HCT116 (cell line): ENCODE measurements around the gene ARHGAP23. TPM values are rescaled to one million over a fixed set of nuclear protein-coding genes. Genes with fewer than 3 reads are reported as not detected.
A peak's percentile ranks its signal among the peaks of the same experiment; 100 is the strongest.

Experiments used
- ATAC-seq: fragments of 200-7000 bp; cut with Tn5 transposase; 2 replicates; pipeline ENCODE4 v1.9.1; 2020; ENCODE audit warnings: mild to moderate bottlenecking, moderate library complexity
- BruUV-seq: library from RNA; stranded (reverse); fragments of 400-500 nt; replicated peaks from 2 replicates; lab custom pipeline; 2021; lab: Mats Ljungman, UMichigan
- CTCF ChIA-PET: fragments of 300-600 bp; sonication (Branson Sonifier 250); formaldehyde crosslinking; loops from one replicate; lab custom pipeline; 2021; ENCODE audit warnings: antibody characterized with exemption; lab: Charles Lee
- POLR2A ChIA-PET: fragments of 300-600, 350-600 bp; sonication (Branson Sonifier 250); formaldehyde crosslinking; loops from one replicate; lab custom pipeline; 2021; ENCODE audit warnings: antibody characterized with exemption; lab: Charles Lee
- RAD21 ChIA-PET, 2 experiments: fragments of 300-600 bp; sonication (Branson Sonifier 250); formaldehyde crosslinking; loops; one replicate each; lab custom pipeline; 2023; ENCODE audit warnings: low total read pairs in 2 of 2; ENCODE audit not compliant: uncharacterized antibody in 2 of 2, unreplicated experiment in 2 of 2, low non-redundant PET in 1 of 2; lab: Charles Lee
- DNase-seq: peaks from one replicate; pipeline ENCODE4 v3.0.0-alpha.2; 2010; ENCODE audit warnings: low read depth, low spot score
- H2AFZ ChIP-seq: fragments of 200-600 bp; shearing (Covaris generic), sonication (generic); 2 replicates; pipeline ENCODE4 v1.6.1; 2017; ENCODE audit warnings: low read depth, mixed run types, mixed read lengths, antibody characterized with exemption, low read length; ENCODE audit not compliant: poor library complexity, severe bottlenecking
- H3K27ac ChIP-seq: 2 replicates; pipeline ENCODE4 v1.5.1; 2012; ENCODE audit warnings: low read depth, low read length
- H3K27me3 ChIP-seq: fragments of 200-600 bp; sonication (generic); 2 replicates; pipeline ENCODE4 v1.6.1; 2016; ENCODE audit warnings: mixed run types, low read length, mixed read lengths; ENCODE audit not compliant: insufficient read depth
- H3K36me3 ChIP-seq, 2 experiments: fragments of 200-500 bp in 1 of 2; fragments of 200-600 bp in 1 of 2; sonication (Bioruptor generic) in 1 of 2; sonication (generic) in 1 of 2; 2 replicates each; pipeline versions ENCODE4 v1.5.1 to v1.6.1; 2014 to 2016; ENCODE audit warnings: low read length in 2 of 2, inconsistent platforms in 1 of 2, mixed read lengths in 1 of 2, mixed run types in 1 of 2; ENCODE audit not compliant: insufficient read depth in 2 of 2, control insufficient read depth in 1 of 2
- H3K4me1 ChIP-seq, 2 experiments: fragments of 200-600 bp in 1 of 2; sonication (generic) in 1 of 2; 2 replicates each; pipeline versions ENCODE4 v1.5.1 to v1.6.1; 2012 to 2017; ENCODE audit warnings: low read length in 2 of 2, inconsistent platforms in 1 of 2, mild to moderate bottlenecking in 1 of 2, mixed read lengths in 1 of 2, mixed run types in 1 of 2, moderate library complexity in 1 of 2; ENCODE audit not compliant: insufficient read depth in 2 of 2, control insufficient read depth in 1 of 2
- H3K4me2 ChIP-seq: fragments of 200-600 bp; sonication (generic); 2 replicates; pipeline ENCODE4 v1.6.1; 2017; ENCODE audit warnings: mixed run types, low read length, mixed read lengths
- H3K4me3 ChIP-seq, 2 experiments: fragments of 200-600 bp in 1 of 2; sonication (generic) in 1 of 2; replicated peaks in 1 of 2; 2 replicates each; pipeline ENCODE4 v1.5.1; 2011 to 2016; ENCODE audit warnings: low read length in 2 of 2, control low read depth in 1 of 2, low read depth in 1 of 2, mild to moderate bottlenecking in 1 of 2, mixed read lengths in 1 of 2, mixed run types in 1 of 2
- H3K79me2 ChIP-seq: fragments of 200-600 bp; sonication (generic); 2 replicates; pipeline ENCODE4 v1.6.1; 2017; ENCODE audit warnings: mild to moderate bottlenecking, mixed run types, low read length, moderate library complexity, mixed read lengths; ENCODE audit not compliant: insufficient read depth
- H3K9ac ChIP-seq: fragments of 200-600 bp; sonication (generic); 2 replicates; pipeline ENCODE4 v1.6.1; 2016; ENCODE audit warnings: low read length, mixed read lengths
- H3K9me2 ChIP-seq: fragments of 200-600 bp; sonication (generic), shearing (Covaris generic); 2 replicates; pipeline ENCODE4 v1.6.1; 2017; ENCODE audit warnings: mixed run types, mild to moderate bottlenecking, moderate library complexity; ENCODE audit not compliant: insufficient read depth
- H3K9me3 ChIP-seq, 2 experiments: fragments of 200-500 bp in 1 of 2; fragments of 200-600 bp in 1 of 2; sonication (Bioruptor generic) in 1 of 2; sonication (generic) in 1 of 2; 2 replicates each; pipeline ENCODE4 v1.6.1; 2014 to 2017; ENCODE audit warnings: low read length in 2 of 2, mixed read lengths in 2 of 2, inconsistent platforms in 1 of 2, low read depth in 1 of 2, mild to moderate bottlenecking in 1 of 2, mixed run types in 1 of 2, moderate library complexity in 1 of 2; ENCODE audit not compliant: control insufficient read depth in 1 of 2, insufficient read depth in 1 of 2
- H4K20me1 ChIP-seq: fragments of 200-600 bp; sonication (generic), shearing (Covaris generic); 2 replicates; pipeline ENCODE4 v1.6.1; 2017; ENCODE audit warnings: mixed run types, mild to moderate bottlenecking, moderate library complexity; ENCODE audit not compliant: insufficient read depth
- EGR1 ChIP-seq: IDR thresholded peaks from 2 replicates; pipeline ENCODE4 v1.6.1; 2012; ENCODE audit warnings: low read depth
- ELF1 ChIP-seq: IDR thresholded peaks from 2 replicates; pipeline ENCODE4 v1.6.1; 2012; ENCODE audit warnings: low read depth, borderline replicate concordance
- EZH2 ChIP-seq: fragments of 200-600 bp; sonication (generic); IDR thresholded peaks from 2 replicates; pipeline ENCODE4 v1.6.1; 2017; ENCODE audit warnings: antibody characterized with exemption, mixed run types
- FOSL1 ChIP-seq: IDR thresholded peaks from 2 replicates; pipeline ENCODE4 v1.6.1; 2012; ENCODE audit warnings: low read depth
- JUND ChIP-seq: IDR thresholded peaks from 2 replicates; pipeline ENCODE4 v1.6.1; 2012
- POLR2AphosphoS5 ChIP-seq: IDR thresholded peaks from 2 replicates; pipeline ENCODE4 v1.6.1; 2011; ENCODE audit warnings: mild to moderate bottlenecking, low read depth, low read length, moderate library complexity
- RAD21 ChIP-seq: IDR thresholded peaks from 2 replicates; pipeline ENCODE4 v1.6.1; 2012; ENCODE audit warnings: low read depth, mild to moderate bottlenecking
- REST ChIP-seq: IDR thresholded peaks from 2 replicates; pipeline ENCODE4 v1.6.1; 2012; ENCODE audit warnings: low read depth
- SRF ChIP-seq: IDR thresholded peaks from 2 replicates; pipeline ENCODE4 v1.6.1; 2012; ENCODE audit warnings: low read depth
- TCF7L2 ChIP-seq: IDR thresholded peaks from 2 replicates; pipeline ENCODE4 v1.7.0; 2011; ENCODE audit warnings: borderline replicate concordance, inconsistent platforms; ENCODE audit not compliant: insufficient read depth, insufficient read length; ENCODE audit errors: extremely low read depth
- YY1 ChIP-seq: IDR thresholded peaks from 2 replicates; pipeline ENCODE4 v1.6.1; 2011; ENCODE audit warnings: low read length, low read depth, moderate library complexity, mild to moderate bottlenecking; ENCODE audit not compliant: insufficient replicate concordance; ENCODE audit errors: extremely low read depth
- ZFX ChIP-seq: fragments of 450-650 bp; IDR thresholded peaks from 2 replicates; pipeline ENCODE4 v1.6.1; 2017
- intact Hi-C: fragments of 100-400 bp; cut with micrococcal nuclease; formaldehyde crosslinking; loops from 2 replicates; pipeline ENCODE4 v1.10.0; 2022
- total RNA-seq: library from RNA; stranded (reverse); gene quantifications from one replicate; pipeline ENCODE4 v1.2.1, GENCODE V29; 2021; ENCODE audit not compliant: unreplicated experiment

Gene ARHGAP23
- total RNA-seq, 1 experiment from 2014 or later = 41.0 TPM

GRCh38 chr17:38429476-38430100 is 1.3 kb downstream of the ARHGAP23 start:
- intact Hi-C loops = no loop called here
- Histone ChIP-seq H3K4me3 (peak overlapping the region in 1 of 2 experiments; percentile 81; a peak in 3 of 4 replicates), H4K20me1 (no peaks in the 10 kb centered on the region), H3K79me2 (0 out of 2 replicates have a peak, but pooled peaks cover 4% of the 10 kb centered on the region), H3K27me3 (no peaks in the 10 kb centered on the region), H3K27ac (peak overlapping the region; percentile 62), H2AFZ (no peak overlapping the region), H3K9me2 (no peaks in the 10 kb centered on the region), H3K36me3 (no peaks in the 10 kb centered on the region), H3K9ac (peak overlapping the region; percentile 68), H3K4me2 (peak overlapping the region; percentile 100), H3K9me3 (no peaks in the 10 kb centered on the region), H3K4me1 (peaks cover 22 to 38% of the 10 kb centered on the region in 2 experiments)
- RAD21 ChIA-PET = no interaction called here
- POLR2A ChIA-PET = no interaction called here
- CTCF ChIA-PET = interaction anchor here (1.3 kb wide), 1 partner anchor 14 kb away, joined by 4 read pairs; no protein-coding TSS in a partner anchor
- ATAC-seq (no peak), DNase-seq (no peak)
- 0 out of 2 replicates have a peak, but pooled peaks have one; percentile 5 for TF ChIP-seq ZFX
- TF ChIP-seq EGR1 = no peak
- no TSS peak for BruUV-seq

GRCh38 chr17:38430316-38430715 is 2.1 kb downstream of the ARHGAP23 start:
- DNase-seq (no peak), ATAC-seq (no peak)
- Histone ChIP-seq H3K4me2 (0 out of 2 replicates have a peak overlapping the region, but pooled peaks have one; percentile 100), H3K27me3 (no peaks in the 10 kb centered on the region), H3K4me1 (peaks cover 22 to 38% of the 10 kb centered on the region in 2 experiments), H3K9me3 (no peaks in the 10 kb centered on the region), H2AFZ (no peak overlapping the region), H3K4me3 (no peak overlapping the region), H4K20me1 (no peaks in the 10 kb centered on the region), H3K79me2 (0 out of 2 replicates have a peak, but pooled peaks cover 4% of the 10 kb centered on the region), H3K36me3 (no peaks in the 10 kb centered on the region), H3K9ac (no peak overlapping the region), H3K27ac (no peak overlapping the region), H3K9me2 (no peaks in the 10 kb centered on the region)
- RAD21 ChIA-PET = no interaction called here
- intact Hi-C loops = no loop called here
- BruUV-seq = TSS peak; percentile 46
- CTCF ChIA-PET = no interaction called here
- TF ChIP-seq FOSL1 (no peak), EZH2 (no peak), SRF (no peak), RAD21 (no peak), ZFX (no peak), JUND (no peak), REST (no peak), TCF7L2 (no peak), ELF1 (no peak), POLR2AphosphoS5 (no peak), YY1 (no peak)
- POLR2A ChIA-PET = no interaction called here
